NK-92 (cell line): Measurements from ENCODE around the gene MICAL3.

ENCODE experiments used
- DNase-seq: peaks from one replicate; lab custom pipeline; 2025; ENCODE audit not compliant: unreplicated experiment; lab: John Stamatoyannopoulos, UW

MICAL3 gene

DNA sequence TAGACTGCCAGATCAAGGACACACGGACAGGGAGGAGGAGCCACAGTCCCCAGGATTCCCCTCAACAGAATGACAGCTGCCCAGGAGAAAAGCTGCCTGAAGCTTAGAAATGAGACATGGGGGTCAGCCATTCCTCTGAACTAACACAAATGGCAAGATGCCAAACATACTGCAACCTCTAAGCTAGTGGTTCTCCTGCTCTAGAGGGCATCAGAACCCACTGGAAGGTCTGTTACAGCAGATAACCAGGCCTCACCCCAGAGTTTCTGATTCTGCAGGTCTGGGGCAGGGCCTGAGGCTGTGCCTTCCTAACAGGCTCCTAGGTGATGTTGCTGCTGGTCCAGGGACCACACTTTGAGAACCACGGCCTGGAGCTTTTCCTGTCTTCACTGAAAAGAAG, 221.5 kb downstream of the MICAL3 start:
- DNase-seq, result no peak

DNA sequence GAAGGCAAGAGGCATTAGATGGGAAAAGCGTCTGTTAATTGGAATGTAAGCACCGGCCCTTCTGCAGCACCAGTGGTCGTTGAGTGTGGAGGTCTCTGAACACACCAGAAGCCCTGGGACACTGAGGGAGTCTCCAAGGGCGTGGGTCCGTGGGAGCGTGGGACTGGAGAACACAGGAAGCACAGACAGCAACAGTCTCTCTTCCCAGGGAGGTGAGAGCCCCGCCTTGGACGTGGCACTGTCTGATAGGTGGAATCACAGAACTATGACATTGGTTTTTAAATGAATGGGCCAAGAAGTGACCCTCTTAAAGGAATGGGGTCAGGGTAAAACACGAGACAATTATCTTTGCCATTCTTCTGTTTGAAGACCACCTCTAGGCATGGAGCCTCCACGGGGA, 221.9 kb downstream of the MICAL3 start:
- DNase-seq, result no peak

DNA sequence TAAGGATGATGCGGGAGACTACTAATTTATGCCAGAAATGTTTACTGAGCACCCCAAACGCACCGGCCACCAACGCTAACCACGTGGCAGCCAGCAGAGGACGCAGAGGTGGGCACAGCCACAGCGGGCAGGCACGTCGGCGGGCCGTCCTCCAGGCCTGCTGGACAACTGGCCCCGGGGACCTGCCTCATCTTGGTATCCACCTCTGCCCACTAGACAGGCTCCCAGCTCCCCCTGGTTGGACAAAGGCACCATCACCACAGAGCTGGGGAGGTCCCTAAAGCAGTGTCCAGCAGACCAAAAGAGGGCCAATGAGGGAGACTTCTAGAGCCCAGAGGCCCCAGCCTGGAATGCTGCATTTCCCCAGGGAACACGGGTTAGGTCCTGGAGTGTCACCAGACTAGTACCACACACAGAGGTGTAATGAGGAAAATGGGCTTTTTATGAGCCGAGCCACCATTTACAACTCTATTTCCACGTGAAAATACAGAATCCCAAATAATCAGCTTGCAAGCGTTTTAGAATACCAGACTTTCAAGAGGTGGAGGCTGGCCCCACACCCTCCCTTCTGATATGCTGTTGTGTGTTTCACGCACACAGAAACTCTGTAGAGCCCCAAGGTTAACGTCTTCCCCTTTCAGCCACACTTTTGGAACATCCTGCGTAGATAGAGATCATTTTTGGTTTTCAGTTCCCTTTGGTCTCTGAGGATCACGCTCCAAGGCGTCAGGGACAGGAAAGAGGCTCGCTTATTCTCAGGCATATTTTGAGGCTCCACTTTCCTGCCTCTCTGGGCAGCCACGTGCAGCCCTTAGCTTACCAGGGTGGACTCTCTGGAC, 226.4 kb downstream of the MICAL3 start:
- DNase-seq, result no peak

DNA sequence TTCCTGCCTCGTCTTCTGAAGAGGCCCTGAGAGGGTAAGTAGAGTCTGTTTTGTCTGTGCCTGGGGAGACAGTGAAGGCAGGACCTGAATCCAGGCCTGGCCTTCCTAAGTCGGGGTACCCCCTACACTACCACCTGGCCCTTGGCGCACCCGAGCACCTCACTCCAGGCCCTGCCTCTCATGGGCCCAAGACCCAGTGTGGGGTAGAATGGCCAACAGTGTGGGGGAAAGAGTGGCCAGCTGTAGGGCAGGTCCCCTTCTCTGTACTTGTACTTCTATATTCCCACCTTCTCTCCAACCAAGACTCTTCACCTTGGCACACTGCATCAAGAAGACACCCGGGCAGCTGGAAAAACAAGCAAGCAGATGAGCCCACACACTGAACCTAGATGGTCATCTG, 227.7 kb downstream of the MICAL3 start:
- DNase-seq, result no peak

DNA sequence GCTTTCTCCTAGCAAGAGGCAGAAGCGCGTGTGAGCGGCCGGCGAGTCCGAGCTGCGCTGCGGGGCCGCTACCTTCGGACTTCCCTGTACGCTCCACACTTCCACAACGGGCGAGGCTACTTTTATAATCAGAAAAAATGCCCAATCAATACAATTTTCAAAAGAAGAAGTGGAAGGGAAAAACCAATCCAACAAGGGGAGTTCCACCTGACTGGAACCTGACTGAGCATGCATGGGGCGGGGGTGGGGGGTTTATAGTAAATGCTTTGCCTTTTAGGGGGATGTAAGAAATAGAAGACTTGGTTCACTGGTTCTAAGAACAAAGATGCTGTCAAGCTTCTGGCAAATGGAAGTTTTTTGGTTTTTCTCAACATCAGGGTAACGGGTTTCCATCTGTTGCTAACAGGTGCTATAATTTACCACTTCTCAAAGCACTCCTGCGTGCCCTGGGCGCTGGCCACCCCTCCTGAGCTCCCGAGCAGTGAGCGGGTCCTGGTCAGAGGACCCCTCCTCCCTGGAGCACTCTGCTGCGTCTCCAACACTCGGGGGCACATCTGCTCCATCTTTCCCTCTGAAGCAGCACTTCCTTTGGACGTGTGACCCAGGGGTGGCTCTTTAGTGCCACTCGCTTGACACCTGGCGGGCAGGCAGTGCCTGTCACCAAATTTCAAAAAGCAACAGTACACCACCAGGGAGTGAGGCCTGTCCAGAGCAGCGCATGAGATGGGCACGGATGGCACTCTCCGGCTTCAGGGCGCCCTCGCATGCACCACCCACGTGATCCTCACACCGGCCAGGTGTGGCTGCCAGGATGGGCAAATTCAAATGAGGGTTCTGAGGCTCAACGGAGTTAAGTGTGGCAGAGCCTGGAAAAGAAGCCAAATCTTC, 228.5 kb downstream of the MICAL3 start:
- DNase-seq, result no peak

DNA sequence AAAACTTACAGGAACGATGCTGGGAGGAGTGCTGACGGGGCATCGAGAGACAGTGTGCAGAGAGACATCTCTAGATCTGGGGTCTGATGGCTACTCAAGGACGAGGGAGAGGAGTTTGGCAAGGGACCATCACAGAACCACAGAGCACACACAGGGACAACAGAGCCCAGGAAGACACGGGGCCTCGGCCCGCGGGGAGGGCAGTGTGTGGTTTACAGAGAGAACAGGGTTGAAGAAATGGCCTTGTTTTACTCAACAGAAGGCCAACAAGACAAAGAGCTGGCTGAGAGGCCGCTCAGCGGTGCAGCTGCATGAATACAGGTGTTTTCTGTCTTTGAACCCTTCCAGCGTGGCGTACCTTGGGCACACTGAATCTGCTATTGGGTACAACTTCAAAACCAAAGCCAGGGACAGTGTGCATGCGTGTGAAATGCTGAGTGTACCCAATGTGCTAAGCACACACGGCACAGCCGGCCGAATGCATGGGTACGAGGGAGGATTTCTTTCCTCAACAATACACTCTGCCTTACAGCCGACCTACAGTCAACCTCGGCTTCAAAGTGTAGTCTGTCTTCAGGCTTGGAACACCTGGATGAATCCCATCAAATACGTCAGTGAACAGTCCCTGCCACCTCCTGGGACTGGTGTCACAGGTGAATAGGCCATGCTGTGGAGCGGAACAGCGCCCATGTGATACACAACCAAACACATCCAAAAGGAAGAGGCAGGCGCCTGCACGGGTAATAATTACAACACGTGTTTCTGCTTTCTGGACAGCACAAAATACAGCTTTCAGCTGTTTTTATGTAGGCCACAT, 229.4 kb downstream of the MICAL3 start:
- no peak for DNase-seq

DNA sequence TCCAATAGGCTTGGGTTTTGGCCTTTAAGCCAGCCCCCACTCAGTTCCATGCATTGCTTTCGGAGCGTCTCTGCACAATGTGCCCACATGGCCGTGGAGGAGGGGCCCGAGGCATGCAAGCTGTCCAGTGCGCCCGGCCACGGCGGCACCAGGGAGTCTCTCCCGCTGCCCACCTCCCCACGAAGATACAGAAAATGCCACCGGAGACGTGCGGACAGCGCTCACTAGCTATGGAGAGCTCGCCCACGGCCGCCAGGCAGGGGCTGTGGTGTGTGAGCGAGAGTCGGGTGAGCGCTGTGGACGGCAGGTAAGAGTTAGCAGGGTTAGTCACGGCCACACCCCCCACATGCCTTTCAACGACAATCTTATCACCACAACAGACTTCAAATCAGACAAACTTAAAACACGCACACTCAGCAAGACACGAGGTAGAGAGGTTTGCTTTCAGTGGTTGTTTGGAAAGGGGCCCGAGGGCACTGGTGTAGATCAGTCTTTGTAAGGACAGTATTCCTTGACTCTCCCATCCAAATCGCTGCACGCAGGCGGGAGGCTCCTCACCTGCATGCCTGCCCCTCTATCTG, 231.4 kb downstream of the MICAL3 start:
- no peak for DNase-seq

DNA sequence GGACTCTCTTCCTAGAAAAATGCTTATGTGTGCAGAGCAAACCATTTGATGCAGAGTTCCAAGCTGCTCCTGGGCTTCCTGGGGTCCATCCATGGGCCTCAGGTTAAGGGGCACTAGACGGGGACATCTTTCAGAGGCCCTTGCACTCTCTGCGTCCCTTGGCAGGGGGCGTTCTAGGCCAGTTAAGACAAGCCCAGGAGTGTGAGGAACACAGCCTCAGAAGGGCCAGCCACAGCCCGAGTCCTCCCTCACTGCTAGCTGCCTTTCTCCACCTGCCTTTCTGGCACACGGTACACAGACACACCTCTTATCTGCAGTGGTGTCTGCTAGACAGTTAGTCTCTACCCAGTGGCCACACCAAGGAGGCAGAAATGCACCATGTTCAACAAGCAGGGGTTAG, 232.1 kb downstream of the MICAL3 start:
- DNase-seq, result no peak

DNA sequence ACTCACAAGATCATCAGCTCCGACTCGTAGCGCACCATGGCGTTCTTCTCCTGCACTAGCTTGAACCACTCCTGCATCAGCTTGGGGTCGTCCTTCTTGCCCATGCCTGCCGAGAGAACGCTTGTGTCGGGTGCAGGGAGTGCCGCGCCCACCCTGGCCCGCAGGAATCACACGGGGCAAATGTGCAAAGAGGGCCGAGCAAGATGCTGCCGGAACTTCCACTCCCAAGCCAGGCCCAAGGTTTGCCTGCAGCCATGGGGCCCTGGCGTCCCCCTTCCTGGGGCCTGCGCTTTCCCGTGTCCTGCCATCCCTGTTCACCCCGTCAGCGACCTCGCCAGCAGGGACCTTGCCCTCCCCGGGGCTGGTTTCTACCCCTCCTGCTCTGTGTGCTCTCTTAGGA, 233.2 kb downstream of the MICAL3 start:
- no peak for DNase-seq

DNA sequence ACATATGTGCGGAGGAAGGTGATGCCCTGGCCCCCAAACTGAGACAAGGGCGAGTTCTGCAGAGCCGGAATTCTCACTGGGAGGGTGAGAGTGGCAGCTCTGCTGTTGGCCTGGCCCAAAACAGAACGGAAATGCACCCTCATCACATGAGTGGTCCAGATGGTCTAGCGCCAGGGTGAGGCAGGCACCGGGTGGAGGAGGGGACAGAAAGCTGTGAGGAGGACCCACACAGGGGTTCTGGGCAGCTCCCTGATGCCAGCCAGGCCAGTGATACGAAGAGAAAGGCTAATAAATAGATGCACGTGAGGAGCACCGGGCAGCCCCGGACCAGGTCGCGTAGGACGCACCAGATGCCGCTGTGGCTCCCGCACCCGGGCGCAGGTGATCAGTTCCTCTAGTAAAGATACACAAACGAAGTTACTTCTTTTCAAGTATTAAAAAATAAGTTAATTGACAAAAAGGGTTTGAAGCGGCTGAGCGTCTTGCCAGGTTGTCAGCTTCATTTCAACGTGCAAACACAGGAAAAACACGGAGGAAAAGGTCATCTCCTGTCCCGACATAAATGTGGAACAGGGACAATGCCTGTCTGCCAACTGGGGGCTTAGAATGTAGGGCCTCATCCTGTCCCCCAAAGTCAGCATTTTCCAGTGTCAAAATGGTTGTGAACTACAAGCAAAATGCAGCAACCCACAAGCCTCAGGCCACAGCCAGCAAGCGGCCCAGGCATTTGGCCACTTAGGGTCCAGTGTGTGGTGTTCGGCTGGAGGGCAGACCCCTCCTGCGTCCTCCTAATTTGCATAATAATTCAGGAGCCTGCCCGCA, 234.8 kb downstream of the MICAL3 start:
- DNase-seq, result no peak

DNA sequence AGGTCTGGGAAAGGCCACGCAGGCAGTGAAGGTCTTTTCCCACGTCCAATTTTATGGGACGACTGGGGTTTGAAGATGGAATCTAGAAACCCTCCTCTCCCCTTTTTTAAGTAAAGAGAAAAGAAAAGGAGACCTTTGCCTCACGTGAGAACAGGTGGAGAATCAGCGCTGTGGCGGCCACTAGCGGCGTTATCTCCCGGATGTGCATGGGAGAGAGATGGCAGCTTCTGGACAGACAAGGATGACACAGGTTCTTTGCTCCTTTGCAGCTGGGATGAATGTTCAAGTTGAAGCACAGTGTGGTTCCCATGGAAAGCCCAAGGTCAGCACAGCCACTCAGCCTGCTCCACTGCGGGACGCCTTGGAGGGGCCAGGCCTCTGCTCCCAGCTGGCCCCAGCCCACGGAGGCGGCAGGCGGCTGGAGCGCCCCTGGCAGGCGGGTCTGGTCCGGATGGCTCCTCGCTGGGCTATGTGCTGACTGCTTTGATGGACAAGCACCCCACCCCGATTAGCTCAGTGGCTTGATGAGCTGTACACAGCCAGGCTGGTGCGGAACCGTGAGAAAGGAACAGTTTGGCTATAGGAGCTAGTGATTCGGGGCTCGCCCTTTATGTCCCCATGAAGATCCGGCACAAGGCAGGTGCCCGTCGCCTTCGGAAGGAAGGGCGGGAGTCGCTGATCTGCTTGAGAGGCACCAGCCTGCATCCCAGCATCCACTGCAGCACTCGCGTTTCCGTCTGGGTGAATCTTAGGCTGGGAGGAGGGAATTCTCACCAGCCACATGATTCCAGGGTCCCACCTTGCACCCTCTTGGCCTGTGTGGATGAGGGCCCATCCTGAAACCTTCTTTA, 235.6 kb downstream of the MICAL3 start:
- no peak for DNase-seq

DNA sequence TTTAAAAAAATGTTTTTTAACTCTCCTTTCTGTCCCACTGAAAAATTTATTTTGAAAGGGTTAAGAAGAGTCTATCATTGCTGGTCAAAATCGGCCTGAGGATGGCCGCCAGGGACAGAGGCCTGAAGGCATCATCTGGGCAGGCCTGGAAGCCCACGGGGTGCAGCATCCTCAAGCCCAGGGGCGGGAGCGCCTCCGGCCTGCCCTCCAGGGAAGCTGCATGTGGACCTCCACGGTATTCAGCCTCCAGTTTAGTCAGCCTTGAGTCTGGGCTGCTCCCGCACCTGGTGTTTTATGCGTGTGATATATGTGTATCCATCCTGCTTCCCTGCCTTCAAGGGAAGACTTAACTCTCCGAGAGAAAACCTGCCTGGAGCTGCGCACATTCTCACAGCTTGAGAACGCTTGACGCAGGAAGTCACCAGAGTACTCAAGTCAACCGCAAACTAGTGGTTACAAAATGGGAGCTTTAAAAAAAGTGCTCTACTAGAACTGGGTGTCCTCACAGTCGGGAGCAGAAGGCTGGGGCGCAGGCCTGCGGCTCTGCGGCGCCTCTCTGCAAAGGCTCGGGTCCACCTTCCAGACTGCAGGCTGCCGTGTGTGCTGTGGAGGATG, 236.5 kb downstream of the MICAL3 start:
- no peak for DNase-seq

DNA sequence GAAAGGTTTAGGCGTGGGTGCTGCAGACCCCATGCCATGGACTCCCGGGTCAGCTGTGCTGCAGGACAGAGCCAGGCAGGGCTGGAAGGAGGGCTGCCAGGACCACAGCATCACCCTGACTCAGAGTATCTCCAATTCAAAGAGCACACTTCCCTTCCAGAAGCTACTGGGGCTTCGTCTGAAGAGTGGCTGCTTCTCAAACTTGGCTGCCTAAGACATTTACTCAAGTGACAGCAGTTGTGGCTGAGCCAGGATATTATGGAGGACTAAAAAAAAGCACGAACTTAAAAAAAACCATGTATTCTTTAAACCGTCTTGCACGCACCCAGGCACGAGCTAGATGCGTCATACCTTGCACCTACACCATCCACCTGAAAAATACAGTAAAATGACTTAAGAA, 237.1 kb downstream of the MICAL3 start:
- no peak for DNase-seq

DNA sequence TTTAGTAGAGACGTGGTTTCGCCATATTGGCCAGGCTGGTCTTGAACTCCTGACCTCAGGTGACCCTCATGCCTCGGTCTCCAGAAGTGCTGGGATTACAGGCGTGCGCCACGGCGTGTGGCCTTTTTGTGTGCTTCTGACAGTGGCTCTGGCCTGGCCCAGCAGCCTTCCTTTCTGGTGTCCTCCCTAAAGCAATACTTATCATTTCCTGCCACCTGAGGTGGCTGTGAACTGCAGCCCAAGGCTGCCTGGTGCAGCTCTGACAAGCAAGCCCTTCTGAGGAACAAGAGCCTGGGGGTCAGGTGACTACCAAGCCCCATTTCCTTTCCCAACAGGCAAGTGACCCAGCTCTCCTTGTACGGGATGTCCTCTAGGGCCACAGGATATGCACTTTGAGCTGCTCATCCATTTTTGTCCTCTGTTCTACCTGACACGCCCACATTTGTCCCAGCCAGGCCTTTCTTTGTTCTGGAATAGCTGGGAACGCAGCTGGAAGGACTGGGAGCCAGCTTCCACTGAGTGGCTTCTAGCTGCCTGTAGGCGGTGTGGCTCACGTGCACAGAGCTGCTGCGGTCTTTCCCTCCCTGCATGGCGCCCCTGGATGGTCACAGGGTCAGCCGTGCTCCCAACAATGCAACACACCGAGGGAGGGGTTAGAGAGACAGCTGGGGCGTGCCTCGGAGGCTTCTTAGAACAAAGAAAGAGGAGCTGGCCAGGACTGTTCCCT, 237.8 kb downstream of the MICAL3 start:
- DNase-seq, result no peak

DNA sequence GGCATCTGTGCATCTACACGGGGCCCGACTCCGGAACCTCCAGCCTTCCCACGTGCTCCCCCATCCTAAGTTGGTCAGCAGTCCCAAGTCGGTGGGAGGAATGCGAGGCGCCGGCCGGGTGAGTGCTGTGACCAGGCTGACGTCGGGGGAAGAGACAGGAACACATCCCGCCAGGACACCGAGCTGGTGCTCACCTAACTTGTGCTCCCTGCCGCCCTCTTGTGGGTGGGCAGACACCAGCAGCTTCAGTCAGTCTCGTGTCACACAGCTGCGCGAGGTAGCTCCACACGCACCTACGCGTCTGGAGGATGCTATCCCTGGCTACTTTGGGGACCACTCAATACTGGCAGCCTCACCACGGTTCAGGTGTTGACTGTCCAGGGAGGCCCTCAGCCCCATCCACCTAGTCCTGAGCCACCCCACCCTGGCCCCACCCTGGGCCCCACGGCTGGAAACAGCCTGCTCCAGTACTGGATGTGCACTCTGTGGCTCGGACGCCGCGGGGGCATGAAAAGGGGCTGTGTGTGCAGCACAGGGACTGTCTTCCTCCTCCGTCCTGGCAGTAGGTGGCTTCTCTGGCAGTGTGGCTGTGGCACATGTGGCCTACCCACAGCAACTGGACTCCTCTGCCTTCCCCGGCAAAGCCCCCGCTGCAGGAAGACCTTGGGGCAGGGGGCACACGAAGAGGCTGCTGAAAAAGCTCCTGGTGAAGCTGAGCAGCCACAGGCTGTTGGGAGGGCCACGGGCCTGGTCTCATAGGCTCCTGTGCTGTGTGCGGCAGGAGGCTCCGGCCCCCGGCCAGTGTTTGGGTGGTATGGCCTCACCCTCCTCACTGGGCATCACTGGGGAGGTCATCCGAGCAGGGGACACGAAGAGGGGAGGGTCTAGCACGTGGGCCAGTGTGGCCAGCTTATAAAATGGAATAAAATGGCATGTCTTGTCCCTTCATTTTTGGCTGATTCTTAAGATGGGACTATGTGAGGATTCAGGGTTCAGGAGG, 238.9 kb downstream of the MICAL3 start:
- DNase-seq, result no peak

DNA sequence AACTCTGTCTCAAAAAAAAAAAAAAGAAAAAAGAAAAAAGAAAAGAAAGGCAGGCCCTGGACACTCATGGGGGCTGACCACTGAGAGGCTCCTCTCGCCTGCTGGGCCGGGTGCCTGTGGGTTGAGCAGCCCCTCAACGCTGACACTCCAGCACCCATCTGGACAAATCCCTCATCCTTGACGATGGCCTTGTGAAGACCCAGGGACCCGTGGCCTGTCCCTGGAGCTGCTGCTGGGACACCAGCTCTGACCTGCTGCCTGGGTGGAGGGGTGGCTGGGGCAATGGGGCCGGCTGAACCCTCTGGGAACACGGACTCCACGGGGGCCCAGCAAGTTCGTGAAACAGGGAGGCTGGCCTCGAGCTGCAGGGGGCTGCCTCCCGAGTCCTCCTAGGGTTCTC, 239.6 kb downstream of the MICAL3 start:
- DNase-seq, result no peak
